Muscle layer of colon (tissue), 2 donors: ENCODE data around the gene PTGIS.

Source experiments
- H3K27ac ChIP-seq: one replicate; pipeline ENCODE4 v1.7.0; 2013; ENCODE audit warnings: low read depth, mild to moderate bottlenecking, low read length, moderate library complexity
- H3K27me3 ChIP-seq, 2 donors: one replicate each; pipeline ENCODE4 v1.7.0; 2013; ENCODE audit warnings: low read length in 2 of 2, mild to moderate bottlenecking in 2 of 2; ENCODE audit not compliant: insufficient read depth in 2 of 2, control insufficient read depth in 1 of 2
- H3K36me3 ChIP-seq: one replicate; pipeline ENCODE4 v1.7.0; 2013; ENCODE audit warnings: mild to moderate bottlenecking, low read length; ENCODE audit not compliant: insufficient read depth
- H3K4me1 ChIP-seq: one replicate; pipeline ENCODE4 v1.7.0; 2013; ENCODE audit warnings: mild to moderate bottlenecking, low read length; ENCODE audit not compliant: insufficient read depth
- H3K4me3 ChIP-seq, 2 donors: one replicate each; pipeline ENCODE4 v1.7.0; 2013; ENCODE audit warnings: low read length in 2 of 2, low read depth in 1 of 2, mild to moderate bottlenecking in 1 of 2, moderate library complexity in 1 of 2
- H3K9ac ChIP-seq: one replicate; pipeline ENCODE4 v1.7.0; 2013; ENCODE audit warnings: low read length
- H3K9me3 ChIP-seq: one replicate; pipeline ENCODE4 v1.7.0; 2013; ENCODE audit warnings: mild to moderate bottlenecking, low read length
- donor health status: abdominal sarcoma.
- donor health status: Adenocarcinoma of cecum.

The PTGIS gene

DNA sequence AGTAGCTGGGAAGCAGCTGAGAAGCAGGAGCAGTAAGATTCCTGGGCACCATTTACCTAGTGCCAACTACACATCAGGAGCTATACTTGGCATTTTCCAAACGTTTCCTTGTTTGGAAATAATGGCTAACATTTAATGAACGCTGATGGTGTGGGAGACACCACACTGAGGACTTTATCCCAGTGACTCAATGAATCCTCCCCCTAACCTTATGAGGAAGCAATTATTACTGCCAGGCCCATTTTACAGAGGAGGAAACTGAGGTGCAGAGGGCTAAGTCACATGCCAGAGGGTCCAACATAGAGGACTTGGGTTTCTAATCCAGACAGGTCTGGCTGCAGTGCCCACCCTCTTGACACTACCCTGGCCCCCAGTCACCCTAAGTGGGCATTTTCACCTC, 6.1 kb downstream of the PTGIS start:
- H3K27me3 ChIP-seq = no peaks in the 10 kb centered on the region
- no peak overlapping the region for H3K9ac ChIP-seq
- H3K4me1 ChIP-seq = peaks cover 20% of the 10 kb centered on the region

DNA sequence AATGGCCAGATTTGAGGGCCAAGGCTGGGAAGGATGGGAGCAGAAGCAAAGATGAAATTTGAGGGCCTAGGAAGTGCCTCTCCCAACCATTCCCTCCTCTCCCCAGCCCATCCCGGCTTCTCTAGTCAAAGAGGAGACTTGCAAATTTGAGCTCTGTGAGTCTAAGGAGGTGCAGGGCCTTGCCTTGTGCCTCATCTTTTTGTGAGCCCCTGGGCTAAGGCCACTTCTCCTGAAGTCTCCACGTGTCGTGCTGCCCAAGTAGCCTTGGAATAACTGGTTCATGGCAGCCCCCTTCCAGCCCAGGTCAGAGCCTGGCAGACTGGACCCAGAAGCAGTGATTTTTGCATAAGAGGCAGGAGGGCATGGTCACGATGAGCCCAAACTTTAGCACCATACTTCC, 6.7 kb downstream of the PTGIS start:
- Histone ChIP-seq H3K9me3 (no peaks in the 10 kb centered on the region), H3K9ac (no peak overlapping the region), H3K27ac (no peak overlapping the region), H3K27me3 (no peaks in the 10 kb centered on the region), H3K36me3 (no peaks in the 10 kb centered on the region), H3K4me3 (no peak overlapping the region), H3K4me1 (peaks cover 25% of the 10 kb centered on the region)

More for the DNA sequence above, 6.1 kb downstream of the PTGIS start:
- peak overlapping the region; percentile 44 for H3K27ac ChIP-seq
- H3K36me3 ChIP-seq = no peaks in the 10 kb centered on the region
- H3K9me3 ChIP-seq = no peaks in the 10 kb centered on the region
- no peak overlapping the region for H3K4me3 ChIP-seq

DNA sequence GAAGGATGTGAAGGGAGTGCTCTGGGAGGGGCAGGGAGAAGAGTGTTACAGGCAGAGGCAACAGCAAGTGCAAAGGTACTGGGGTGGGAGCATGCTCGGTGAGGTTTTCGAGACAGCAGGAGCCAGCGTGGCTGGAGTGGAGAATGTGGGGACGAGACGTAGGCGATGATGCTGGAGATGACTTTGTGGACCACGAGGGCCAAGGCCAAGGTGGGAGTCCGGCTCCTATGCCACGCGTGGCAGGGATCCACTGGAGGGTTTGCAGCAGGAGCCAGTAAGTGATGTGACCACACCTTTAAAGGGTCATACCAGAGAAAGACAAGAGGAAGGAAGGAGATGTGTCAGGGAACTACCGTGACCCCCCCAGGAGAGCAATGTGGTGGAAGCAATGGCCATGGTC, 7.3 kb downstream of the PTGIS start:
- peaks cover 30% of the 10 kb centered on the region for H3K4me1 ChIP-seq
- no peak overlapping the region for H3K4me3 ChIP-seq
- no peak overlapping the region for H3K9ac ChIP-seq
- no peak overlapping the region for H3K27ac ChIP-seq
- H3K27me3 ChIP-seq = no peaks in the 10 kb centered on the region
- no peaks in the 10 kb centered on the region for H3K9me3 ChIP-seq
- H3K36me3 ChIP-seq = no peaks in the 10 kb centered on the region

DNA sequence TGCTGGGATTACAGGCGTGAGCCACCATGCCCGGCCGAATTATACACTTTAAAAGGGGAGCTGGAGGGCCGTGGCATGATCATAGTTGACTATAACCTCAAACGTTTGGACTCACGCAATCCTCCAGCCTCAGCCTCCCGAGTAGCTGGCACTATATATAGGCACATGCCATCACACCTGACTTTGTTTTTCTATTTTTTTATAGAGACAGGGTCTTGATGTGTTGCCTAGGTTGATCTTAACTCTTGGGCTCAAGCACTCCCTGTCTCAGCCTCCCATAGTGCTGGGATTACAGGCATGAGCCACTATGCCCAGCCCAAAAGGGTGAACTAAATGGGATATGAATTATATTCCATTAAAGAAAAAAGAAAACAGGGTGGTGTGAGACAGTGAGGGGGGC, 7.8 kb downstream of the PTGIS start:
- no peak overlapping the region for H3K9ac ChIP-seq
- no peak overlapping the region for H3K27ac ChIP-seq
- H3K36me3 ChIP-seq = no peaks in the 10 kb centered on the region
- H3K4me1 ChIP-seq = peaks cover 30% of the 10 kb centered on the region
- H3K27me3 ChIP-seq = no peaks in the 10 kb centered on the region
- H3K9me3 ChIP-seq = no peaks in the 10 kb centered on the region
- H3K4me3 ChIP-seq = no peak overlapping the region

DNA sequence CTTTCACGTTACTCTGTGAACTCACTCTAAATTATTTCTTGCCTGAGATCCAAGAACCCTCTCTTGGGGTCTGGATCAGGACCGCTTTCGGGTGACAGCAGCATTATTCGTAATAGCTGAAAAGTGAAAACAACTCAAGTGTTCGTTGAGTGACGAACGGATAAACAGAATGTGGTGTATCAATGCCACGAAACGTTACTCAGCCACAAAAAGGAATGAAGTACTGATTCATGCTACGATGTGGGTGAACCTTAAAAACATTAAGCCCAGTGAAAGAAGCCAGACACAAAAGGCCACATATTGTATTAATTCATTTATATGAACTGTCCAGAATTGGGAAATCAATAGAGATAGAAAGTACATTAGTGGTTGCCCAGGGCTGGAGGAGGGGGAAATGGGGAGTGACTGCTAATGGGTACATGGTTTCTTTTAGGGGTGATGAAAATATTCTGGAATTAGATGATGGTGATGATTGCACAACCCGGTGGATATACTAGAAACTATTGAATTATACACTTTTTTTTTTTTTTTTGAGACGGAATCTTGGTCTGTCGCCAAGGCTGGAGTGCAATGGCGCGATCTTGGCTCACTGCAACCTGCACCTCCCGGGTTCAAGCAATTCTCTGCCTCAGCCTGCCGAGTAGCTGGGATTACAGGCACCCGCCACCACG, 8.4 kb downstream of the PTGIS start:
- Histone ChIP-seq H3K9ac (no peak overlapping the region), H3K27ac (no peak overlapping the region), H3K27me3 (no peaks in the 10 kb centered on the region), H3K36me3 (no peaks in the 10 kb centered on the region), H3K4me3 (no peak overlapping the region), H3K9me3 (no peaks in the 10 kb centered on the region), H3K4me1 (peaks cover 30% of the 10 kb centered on the region)

DNA sequence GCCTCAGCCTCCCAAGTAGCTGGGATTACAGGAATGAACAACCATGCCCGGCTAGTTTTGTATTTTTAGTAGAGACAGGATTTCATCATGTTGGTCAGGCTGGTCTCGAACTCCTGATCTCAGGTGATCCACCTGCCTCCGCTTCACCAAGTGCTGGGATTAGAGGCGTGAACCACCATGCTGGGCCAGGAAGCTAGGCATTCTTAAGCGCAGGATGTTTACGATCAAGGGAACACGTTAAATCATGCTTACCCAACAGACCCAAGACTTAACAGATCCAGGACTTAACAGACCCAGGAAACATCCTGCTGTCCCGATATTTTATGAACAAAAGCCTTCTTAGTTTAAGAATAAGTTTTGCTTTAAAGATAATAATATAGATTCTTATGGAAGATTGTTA, 9.1 kb downstream of the PTGIS start:
- H3K9ac ChIP-seq = no peak overlapping the region
- peaks cover 30% of the 10 kb centered on the region for H3K4me1 ChIP-seq
- H3K4me3 ChIP-seq = no peak overlapping the region
- no peaks in the 10 kb centered on the region for H3K9me3 ChIP-seq
- no peak overlapping the region for H3K27ac ChIP-seq
- H3K27me3 ChIP-seq = no peaks in the 10 kb centered on the region
- H3K36me3 ChIP-seq = no peaks in the 10 kb centered on the region

DNA sequence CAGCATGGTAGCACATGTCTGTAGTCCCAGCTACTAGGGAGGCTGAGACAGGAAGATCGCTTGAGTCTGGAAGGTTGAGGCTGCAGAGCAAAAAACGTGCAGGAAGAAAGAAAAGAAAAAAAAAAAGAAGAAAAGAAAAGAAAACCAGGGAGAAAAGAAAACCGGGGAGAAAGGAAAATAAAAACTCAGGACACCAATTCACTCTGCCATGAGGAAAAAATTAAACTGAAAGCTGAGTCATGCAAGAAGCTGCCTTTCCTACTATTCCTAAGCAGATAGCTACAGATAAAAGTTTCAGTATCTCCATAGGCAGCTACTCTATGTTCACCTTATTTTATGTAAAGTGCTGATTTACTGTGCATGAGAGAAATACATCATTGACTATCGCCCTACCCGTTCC, 10.5 kb downstream of the PTGIS start:
- Histone ChIP-seq H3K4me1 (peaks cover 25% of the 10 kb centered on the region), H3K4me3 (no peak overlapping the region), H3K27me3 (no peaks in the 10 kb centered on the region), H3K36me3 (no peaks in the 10 kb centered on the region), H3K9me3 (no peaks in the 10 kb centered on the region), H3K9ac (no peak overlapping the region), H3K27ac (peak overlapping the region; percentile 21)

DNA sequence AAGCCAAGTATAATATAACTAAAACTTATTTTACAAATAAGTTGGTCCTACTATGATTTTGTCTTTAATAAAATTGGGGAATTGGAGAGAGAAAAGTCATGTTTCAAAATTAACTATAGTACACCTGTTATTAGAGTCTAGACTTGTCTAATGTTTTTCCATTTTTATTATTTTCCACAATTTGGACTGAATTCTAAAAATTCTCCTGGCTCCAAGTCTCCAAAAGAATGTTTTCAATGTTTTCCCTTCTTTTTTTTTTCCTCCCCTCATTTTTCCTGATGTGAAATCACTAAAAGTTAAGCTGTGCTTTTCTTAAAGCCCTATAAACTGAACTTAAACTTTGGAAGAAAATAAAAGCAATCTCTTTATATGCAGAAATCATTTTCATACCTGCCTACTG, 11.3 kb downstream of the PTGIS start:
- H3K4me3 ChIP-seq = no peak overlapping the region
- no peak overlapping the region for H3K9ac ChIP-seq
- H3K4me1 ChIP-seq = peaks cover 24% of the 10 kb centered on the region
- no peaks in the 10 kb centered on the region for H3K27me3 ChIP-seq
- H3K27ac ChIP-seq = peak overlapping the region; percentile 21
- H3K9me3 ChIP-seq = no peaks in the 10 kb centered on the region
- H3K36me3 ChIP-seq = no peaks in the 10 kb centered on the region

DNA sequence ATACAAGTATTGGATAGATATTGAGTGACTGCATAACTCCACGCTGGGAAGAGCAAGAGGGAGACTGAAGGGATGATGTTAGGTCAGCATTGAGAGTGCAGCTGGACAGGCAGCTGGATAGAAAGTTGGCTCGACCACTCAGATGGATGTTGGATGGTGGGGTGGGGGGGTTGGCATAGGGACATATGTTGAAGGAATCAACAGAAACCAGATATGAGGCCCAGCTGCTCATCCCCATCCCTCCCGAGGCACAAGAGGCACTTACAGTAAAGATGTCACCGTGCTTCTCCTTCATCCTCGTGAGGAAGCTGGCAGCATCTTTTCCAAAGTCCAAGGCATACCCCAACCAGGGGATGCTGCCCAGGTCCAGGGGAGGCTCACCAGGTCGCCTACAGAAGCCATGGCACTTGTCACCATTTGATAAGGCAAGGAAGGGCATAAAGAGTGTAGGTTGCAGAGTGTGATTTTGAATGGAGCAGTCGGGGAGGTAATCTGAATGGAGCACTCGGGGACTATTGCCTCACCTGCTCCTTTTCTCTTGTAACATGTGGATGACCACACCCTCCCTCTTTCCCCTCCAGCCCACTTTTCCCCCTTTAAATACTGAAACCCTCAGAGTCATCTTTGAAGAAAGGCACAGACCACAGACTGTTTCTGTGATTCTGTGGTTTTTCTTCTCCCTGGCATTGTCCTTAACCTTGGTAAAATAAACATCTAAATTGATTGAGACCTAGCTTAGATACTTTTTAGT, 18.0 kb downstream of the PTGIS start:
- Histone ChIP-seq H3K36me3 (peaks cover 24% of the 10 kb centered on the region), H3K9me3 (no peaks in the 10 kb centered on the region), H3K27ac (no peak overlapping the region), H3K4me1 (peaks cover 7% of the 10 kb centered on the region), H3K27me3 (no peaks in the 10 kb centered on the region), H3K4me3 (no peak overlapping the region), H3K9ac (no peak overlapping the region)

DNA sequence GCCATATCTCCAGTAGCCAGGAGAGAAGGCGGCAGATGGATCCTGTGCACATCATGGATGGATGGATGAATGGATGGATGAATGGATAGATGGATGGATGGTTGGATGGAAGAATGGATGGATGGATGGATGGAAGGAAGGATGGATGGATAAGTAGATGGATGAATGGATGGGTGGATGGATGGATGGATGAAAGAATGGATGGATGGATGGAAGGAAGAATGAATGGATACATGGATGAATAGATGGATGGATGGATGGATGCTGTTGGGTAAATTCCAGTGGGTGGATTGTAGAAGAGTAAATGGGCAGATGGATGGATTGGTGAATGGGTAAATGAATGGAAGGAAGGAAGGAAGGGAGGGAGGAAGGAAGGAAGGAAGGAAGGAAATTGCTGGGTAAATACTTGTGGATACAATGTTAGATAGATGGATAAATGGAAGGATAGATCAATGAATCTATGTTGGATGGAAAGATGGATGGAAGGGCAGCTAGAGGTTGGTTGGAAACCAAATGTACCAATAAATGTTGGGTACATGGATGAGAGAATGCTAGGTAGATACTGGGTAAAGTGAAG, 19.5 kb downstream of the PTGIS start:
- Histone ChIP-seq H3K4me1 (peaks cover 7% of the 10 kb centered on the region), H3K27me3 (no peaks in the 10 kb centered on the region), H3K9me3 (no peaks in the 10 kb centered on the region), H3K27ac (no peak overlapping the region), H3K4me3 (no peak overlapping the region), H3K36me3 (peaks cover 31% of the 10 kb centered on the region), H3K9ac (no peak overlapping the region)

DNA sequence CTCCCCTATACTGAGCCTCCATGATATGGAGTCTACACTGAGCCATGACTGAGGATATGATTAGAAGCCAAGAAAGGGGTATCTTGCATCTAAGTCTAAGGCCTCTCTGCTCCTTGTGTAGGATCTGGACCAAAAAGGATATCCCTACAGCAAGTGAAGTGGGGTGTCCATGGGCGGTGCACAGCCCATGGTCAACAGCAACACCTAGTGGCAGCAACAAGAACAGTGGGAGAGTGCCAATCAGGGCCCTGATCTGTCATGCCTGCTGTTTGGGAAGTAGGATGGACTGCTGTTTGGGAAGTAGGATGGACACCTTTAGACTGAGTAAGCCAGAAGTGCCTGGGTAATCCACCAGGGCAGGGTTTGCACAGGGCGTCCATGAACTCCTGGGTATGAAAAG, 22.4 kb downstream of the PTGIS start:
- Histone ChIP-seq H3K9me3 (no peaks in the 10 kb centered on the region), H3K9ac (no peak overlapping the region), H3K36me3 (peaks cover 34% of the 10 kb centered on the region), H3K27ac (no peak overlapping the region), H3K27me3 (no peaks in the 10 kb centered on the region), H3K4me1 (no peaks in the 10 kb centered on the region), H3K4me3 (no peak overlapping the region)
